ENCODE measurements around the gene ATP8A2.

Gene ATP8A2

GRCh38 chr13:26022538-26023292, 650.9 kb downstream of the ATP8A2 start:
- no peak for FAIRE-seq

- no peak for FAIRE-seq
Observed at GRCh38 chr13:26024558-26024957, 652.8 kb downstream of the ATP8A2 start.

- FAIRE-seq, result no peak
Observed at GRCh38 chr13:26025196-26025595, 653.4 kb downstream of the ATP8A2 start.

GRCh38 chr13:26025771-26026170, 654.0 kb downstream of the ATP8A2 start:
- FAIRE-seq, result no peak

GRCh38 chr13:26026211-26026610, 654.4 kb downstream of the ATP8A2 start:
- FAIRE-seq, result no peak

- FAIRE-seq, result no peak
Observed at GRCh38 chr13:26029581-26030136, 657.9 kb downstream of the ATP8A2 start.

GRCh38 chr13:26030331-26030730, 658.6 kb downstream of the ATP8A2 start:
- FAIRE-seq, result no peak

- FAIRE-seq, result no peak
Observed at GRCh38 chr13:26034018-26034417, 662.2 kb downstream of the ATP8A2 start.

GRCh38 chr13:26036383-26036782, 664.6 kb downstream of the ATP8A2 start:
- no peak for FAIRE-seq

- FAIRE-seq, result no peak
Observed at GRCh38 chr13:26037302-26037701, 665.5 kb downstream of the ATP8A2 start.

GRCh38 chr13:26038931-26039475, 667.2 kb downstream of the ATP8A2 start:
- FAIRE-seq, result no peak

GRCh38 chr13:26041444-26041843, 669.7 kb downstream of the ATP8A2 start:
- no peak for FAIRE-seq

- no peak for FAIRE-seq
Observed at GRCh38 chr13:26042785-26043184, 671.0 kb downstream of the ATP8A2 start.

GRCh38 chr13:26045142-26045541, 673.4 kb downstream of the ATP8A2 start:
- FAIRE-seq, result no peak

- no peak for FAIRE-seq
Observed at GRCh38 chr13:26046639-26047038, 674.9 kb downstream of the ATP8A2 start.

- FAIRE-seq, result no peak
Observed at GRCh38 chr13:26047040-26047439, 675.3 kb downstream of the ATP8A2 start.

GRCh38 chr13:26048741-26049140, 677.0 kb downstream of the ATP8A2 start:
- no peak for FAIRE-seq

- no peak for FAIRE-seq
Observed at GRCh38 chr13:26050568-26051230, 678.9 kb downstream of the ATP8A2 start.

GRCh38 chr13:26051231-26051656, 679.5 kb downstream of the ATP8A2 start:
- FAIRE-seq, result no peak

- FAIRE-seq, result no peak
Observed at GRCh38 chr13:26051657-26052311, 680.0 kb downstream of the ATP8A2 start, which contains the start of gene SHISA2. TSS of gene SHISA2 (minus strand) at chr13:26052016. CDS start at chr13:26050975, 1,041 bp downstream.

- no peak for FAIRE-seq
Observed at GRCh38 chr13:26052337-26052736, 680.6 kb downstream of the ATP8A2 start.

GRCh38 chr13:26053418-26053980, 681.7 kb downstream of the ATP8A2 start:
- no peak for FAIRE-seq

GRCh38 chr13:26054896-26055295, 683.1 kb downstream of the ATP8A2 start:
- FAIRE-seq, result no peak

Measured in G401.6 (cell line).